WTC11 (cell line): ENCODE data around the gene DEFB131B. TPM values are rescaled to one million over a fixed set of nuclear protein-coding genes. Genes with fewer than 3 reads are reported as not detected.
"Not testable (repeated sequence)": the region's sequence is repeated elsewhere in the genome, so short reads cannot be mapped to it uniquely, and the experiment has no call there.

Experiments used
- ATAC-seq: fragments of 200-7000 bp; cut with Tn5 transposase; 2 replicates; pipeline ENCODE4 v1.10.0; 2021; ENCODE audit warnings: mild to moderate bottlenecking, moderate library complexity
- Bru-seq: library from RNA; stranded (reverse); fragments of 400-500 nt; gene quantifications from one replicate; lab custom pipeline; 2021; lab: Mats Ljungman, UMichigan
- CTCF ChIA-PET: fragments of 300-600 bp; sonication (Branson Sonifier 250); formaldehyde crosslinking; loops from one replicate; lab custom pipeline; 2021; ENCODE audit warnings: antibody characterized with exemption; lab: Charles Lee
- POLR2A ChIA-PET: fragments of 350-600 bp; sonication (Branson Sonifier 250); formaldehyde crosslinking; loops from one replicate; lab custom pipeline; 2021; ENCODE audit warnings: antibody characterized with exemption; lab: Charles Lee
- DNase-seq: peaks from one replicate; pipeline ENCODE4 v3.0.0; 2021; ENCODE audit warnings: low spot score
- H3K27ac Mint-ChIP-seq: 2 replicates; pipeline ENCODE4 v1.8.0; 2021; ENCODE audit warnings: mixed read lengths
- H3K27me3 Mint-ChIP-seq: 2 replicates; pipeline ENCODE4 v1.8.0; 2021; ENCODE audit warnings: low read depth, mild to moderate bottlenecking, moderate library complexity, mixed read lengths
- H3K36me3 Mint-ChIP-seq: 2 replicates; pipeline ENCODE4 v1.8.0; 2021; ENCODE audit warnings: mixed read lengths
- H3K4me1 Mint-ChIP-seq: 2 replicates; pipeline ENCODE4 v1.8.0; 2022; ENCODE audit warnings: mixed read lengths
- H3K4me3 Mint-ChIP-seq: 2 replicates; pipeline ENCODE4 v1.8.0; 2021; ENCODE audit warnings: mild to moderate bottlenecking, moderate library complexity, mixed read lengths
- H3K9me3 Mint-ChIP-seq: 2 replicates; pipeline ENCODE4 v1.8.0; 2021; ENCODE audit warnings: mixed read lengths
- EMX1 ChIP-seq: fragments of 250-450 bp; sonication (Bioruptor Pico); IDR thresholded peaks from 2 replicates; pipeline ENCODE4 v1.8.0; 2021; ENCODE audit warnings: mild to moderate bottlenecking
- ETV6 ChIP-seq: sonication (generic); formaldehyde crosslinking; IDR thresholded peaks from 2 replicates; pipeline ENCODE4 v1.8.1; 2022; ENCODE audit warnings: mild to moderate bottlenecking, missing genetic modification reagents
- FOXP4 ChIP-seq: sonication (generic); formaldehyde crosslinking; IDR thresholded peaks from 2 replicates; pipeline ENCODE4 v1.8.0; 2022; ENCODE audit warnings: mild to moderate bottlenecking, missing genetic modification reagents
- NFYB ChIP-seq: sonication (generic); formaldehyde crosslinking; conservative IDR thresholded peaks from 2 replicates; pipeline ENCODE4 v1.8.0; 2022; ENCODE audit warnings: low read depth, missing genetic modification reagents
- USF1 ChIP-seq: sonication (generic); formaldehyde crosslinking; IDR thresholded peaks from 2 replicates; pipeline ENCODE4 v1.8.0; 2022; ENCODE audit warnings: mild to moderate bottlenecking, missing genetic modification reagents
- long read RNA-seq, 3 experiments: library from RNA in 1 of 3; library from capped mRNA in 1 of 3; library from polyadenylated mRNA in 1 of 3; unstranded in 2 of 3; stranded (forward) in 1 of 3; transcript quantifications; one replicate each; pipeline ENCODE4 v2.0.0, GENCODE V29; 2021
- total RNA-seq: library from RNA; stranded (reverse); gene quantifications from 3 replicates; pipeline ENCODE4 v1.2.3, GENCODE V29; 2021

The DEFB131B gene
- total RNA-seq (not detected in 3 replicates), Bru-seq, nascent RNA (not detected)
- long read RNA-seq, experiment 1, result 0 reads
- long read RNA-seq, experiment 2, result 0 reads
- long read RNA-seq, experiment 3, result 0 reads

- CTCF ChIA-PET, H3K36me3 Mint-ChIP-seq: not testable (repeated sequence)
Measured at GRCh38 chr11:71878059-71878458, at the start of gene DEFB131B. Gene DEFB131B (plus strand): TSS chr11:71878453. CDS start chr11:71878453, 0 bp downstream.

GRCh38 chr11:71829247-71829646, 49.0 kb upstream of the DEFB131B start:
- peaks cover 24% of the 10 kb centered on the region for H3K27me3 Mint-ChIP-seq
- H3K27ac Mint-ChIP-seq, H3K4me1 Mint-ChIP-seq, DNase-seq, POLR2A ChIA-PET, ATAC-seq, H3K4me3 Mint-ChIP-seq, CTCF ChIA-PET: not testable (repeated sequence)
- H3K36me3 Mint-ChIP-seq, result peaks cover 20% of the 10 kb centered on the region
- H3K9me3 Mint-ChIP-seq, result peaks cover 44% of the 10 kb centered on the region

More at GRCh38 chr11:71878059-71878458, at the start of gene DEFB131B:
- H3K27me3 Mint-ChIP-seq, H3K27ac Mint-ChIP-seq, ATAC-seq, H3K9me3 Mint-ChIP-seq, H3K4me1 Mint-ChIP-seq, POLR2A ChIA-PET, H3K4me3 Mint-ChIP-seq, DNase-seq: not testable (repeated sequence)

GRCh38 chr11:71829686-71830085, 48.6 kb upstream of the DEFB131B start:
- H3K4me3 Mint-ChIP-seq, H3K27ac Mint-ChIP-seq, DNase-seq, ATAC-seq, POLR2A ChIA-PET, H3K4me1 Mint-ChIP-seq, CTCF ChIA-PET: not testable (repeated sequence)
- H3K36me3 Mint-ChIP-seq, result peaks cover 20% of the 10 kb centered on the region
- H3K27me3 Mint-ChIP-seq, result peaks cover 24% of the 10 kb centered on the region
- peaks cover 44% of the 10 kb centered on the region for H3K9me3 Mint-ChIP-seq

- POLR2A ChIA-PET, H3K27me3 Mint-ChIP-seq, ATAC-seq, H3K4me3 Mint-ChIP-seq, CTCF ChIA-PET, DNase-seq, H3K4me1 Mint-ChIP-seq, H3K27ac Mint-ChIP-seq: not testable (repeated sequence)
- peaks cover 15% of the 10 kb centered on the region for H3K36me3 Mint-ChIP-seq
- peaks cover 33% of the 10 kb centered on the region for H3K9me3 Mint-ChIP-seq
Measured at GRCh38 chr11:71832811-71833210, 45.4 kb upstream of the DEFB131B start, which contains the start of gene DEFB108B. Gene DEFB108B (plus strand): TSS chr11:71833200. CDS start chr11:71833200, 0 bp downstream.

GRCh38 chr11:71842720-71843119, 35.5 kb upstream of the DEFB131B start:
- POLR2A ChIA-PET, H3K36me3 Mint-ChIP-seq, DNase-seq, H3K4me3 Mint-ChIP-seq, ATAC-seq, H3K27ac Mint-ChIP-seq: not testable (repeated sequence)
- peaks cover 12% of the 10 kb centered on the region for H3K9me3 Mint-ChIP-seq
- H3K27me3 Mint-ChIP-seq, result peaks cover 21% of the 10 kb centered on the region
- CTCF ChIA-PET, result interaction anchor here (1.1 to 2.1 kb wide), 2 partner anchors 42 to 56 kb away, joined by 3 to 11 read pairs; no protein-coding TSS in a partner anchor
- H3K4me1 Mint-ChIP-seq, result peaks cover 30% of the 10 kb centered on the region

- ATAC-seq, DNase-seq, POLR2A ChIA-PET, H3K27ac Mint-ChIP-seq, H3K36me3 Mint-ChIP-seq, H3K4me3 Mint-ChIP-seq: not testable (repeated sequence)
- Mint-ChIP-seq H3K9me3 (peaks cover 19% of the 10 kb centered on the region), H3K27me3 (peaks cover 24% of the 10 kb centered on the region), H3K4me1 (peaks cover 27% of the 10 kb centered on the region)
- CTCF ChIA-PET, result interaction anchor here (0.9 to 2.1 kb wide), 2 partner anchors 21 to 43 kb away, joined by 4 to 11 read pairs; no protein-coding TSS in a partner anchor
- TF ChIP-seq NFYB (CRISPR knock-in tag), result peak; percentile 70
Measured at GRCh38 chr11:71843355-71843754, 34.9 kb upstream of the DEFB131B start.

GRCh38 chr11:71843858-71844257, 34.4 kb upstream of the DEFB131B start:
- Mint-ChIP-seq H3K4me3 (no peak overlapping the region), H3K27ac (no peak overlapping the region), H3K36me3 (peaks cover 2% of the 10 kb centered on the region; the same call in 1 of the 2 replicates), H3K4me1 (peaks cover 27% of the 10 kb centered on the region), H3K27me3 (peaks cover 24% of the 10 kb centered on the region), H3K9me3 (peaks cover 21% of the 10 kb centered on the region)
- CTCF ChIA-PET, result interaction anchor here (0.9 to 2.1 kb wide), 2 partner anchors 21 to 44 kb away, joined by 4 to 11 read pairs; no protein-coding TSS in a partner anchor
- peak; percentile 31; the same call in 1 of the 2 replicates for TF ChIP-seq USF1 (CRISPR knock-in tag)
- 0 out of 2 replicates have a peak, but pooled peaks have one; percentile 39 for TF ChIP-seq ETV6 (CRISPR knock-in tag)
- TF ChIP-seq FOXP4 (CRISPR knock-in tag), result 0 out of 2 replicates have a peak, but pooled peaks have one; percentile 22
- no peak for TF ChIP-seq EMX1
- ATAC-seq (peak; percentile 76), DNase-seq (peak; percentile 63)
- POLR2A ChIA-PET, result no interaction called here
